ENCODE measurements around the gene ABCB8. TPM values are rescaled to one million over a fixed set of nuclear protein-coding genes. Genes with fewer than 3 reads are reported as not detected.

The ABCB8 gene
- polyA plus RNA-seq, 1 of the 3 experiments (the other 2 are of a cell fraction), result 36.0 TPM

DNA sequence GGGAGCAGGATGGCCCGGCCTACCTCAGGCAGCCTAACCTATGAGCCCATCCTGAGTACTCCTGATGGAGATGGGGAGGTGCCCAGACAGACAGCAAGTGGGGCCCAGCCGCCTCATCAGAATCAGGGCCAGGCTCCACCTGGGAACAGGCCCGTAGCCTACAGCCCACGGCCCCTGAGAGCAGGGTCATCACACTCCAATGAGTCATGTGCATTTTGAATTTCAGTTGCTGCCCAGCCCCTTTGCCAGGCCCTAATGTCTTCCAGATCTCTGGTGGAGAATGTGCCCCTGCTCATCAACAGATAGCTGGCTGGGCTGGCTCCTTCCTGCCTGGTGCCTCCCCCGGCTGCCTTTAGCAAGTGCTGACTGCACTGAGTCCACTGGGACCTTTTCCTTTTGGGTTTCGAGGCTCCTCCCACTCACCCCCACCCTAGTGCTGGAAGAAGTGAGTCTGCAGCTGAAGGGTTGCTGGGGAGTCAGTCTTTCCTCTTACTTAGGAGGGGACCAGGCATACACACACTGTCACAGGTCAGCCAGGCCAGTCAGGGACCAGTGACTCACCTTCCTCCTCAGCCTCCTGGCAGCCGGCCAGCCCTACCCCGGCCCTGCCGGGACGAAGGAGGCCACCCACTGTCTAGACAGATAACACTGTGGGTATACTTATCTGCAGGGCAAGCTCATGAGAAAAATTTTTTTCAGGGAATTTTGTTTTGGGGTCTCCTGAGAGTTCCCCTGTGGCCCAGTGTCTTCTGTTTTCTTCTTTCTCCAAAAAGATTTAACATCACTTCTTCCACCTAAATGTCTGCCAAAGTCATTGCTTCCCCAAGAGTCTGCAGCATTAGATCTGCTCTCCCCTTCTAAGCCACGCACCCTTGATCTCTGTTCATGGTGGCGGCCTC is 10.9 kb downstream of the ABCB8 start:
- peak; percentile 48 for TF ChIP-seq RCOR1 (IDR thresholded peaks at IDR 0.05; ENCODE audit: low read length)
- no peak for TF ChIP-seq MXI1 (IDR thresholded peaks at IDR 0.05; ENCODE audit: low read depth, low read length)
- peak; percentile 83 for TF ChIP-seq JUND (IDR thresholded peaks at IDR 0.05)
- peak; percentile 90 for TF ChIP-seq POLR2AphosphoS5 (IDR thresholded peaks at IDR 0.05; ENCODE audit: low read depth, low read length)
- TF ChIP-seq FOXJ3 (CRISPR knock-in tag; IDR thresholded peaks at IDR 0.05), result 0 out of 2 replicates have a peak, but pooled peaks have one; percentile 19
- peak; percentile 70; the same call in 1 of the 2 replicates for TF ChIP-seq FOXM1 (IDR thresholded peaks at IDR 0.05; ENCODE audit: low read depth)
- TF ChIP-seq, protein P1, sequence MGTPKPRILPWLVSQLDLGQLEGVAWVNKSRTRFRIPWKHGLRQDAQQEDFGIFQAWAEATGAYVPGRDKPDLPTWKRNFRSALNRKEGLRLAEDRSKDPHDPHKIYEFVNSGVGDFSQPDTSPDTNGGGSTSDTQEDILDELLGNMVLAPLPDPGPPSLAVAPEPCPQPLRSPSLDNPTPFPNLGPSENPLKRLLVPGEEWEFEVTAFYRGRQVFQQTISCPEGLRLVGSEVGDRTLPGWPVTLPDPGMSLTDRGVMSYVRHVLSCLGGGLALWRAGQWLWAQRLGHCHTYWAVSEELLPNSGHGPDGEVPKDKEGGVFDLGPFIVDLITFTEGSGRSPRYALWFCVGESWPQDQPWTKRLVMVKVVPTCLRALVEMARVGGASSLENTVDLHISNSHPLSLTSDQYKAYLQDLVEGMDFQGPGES (IDR thresholded peaks at IDR 0.05; ENCODE audit: low read depth, low read length), result no peak
- TF ChIP-seq GATA2 (CRISPR knock-in tag; IDR thresholded peaks at IDR 0.05), result no peak
- peak; percentile 12 for TF ChIP-seq CHD2 (IDR thresholded peaks at IDR 0.05; ENCODE audit: low read length, partially characterized antibody)
- TF ChIP-seq EP300 (IDR thresholded peaks at IDR 0.05; ENCODE audit: borderline replicate concordance in 1 of 2, low read depth in 1 of 2, low read length in 1 of 2), result peak in 1 of 2 experiments; percentile 77; a peak in 1 of 4 replicates
- TF ChIP-seq, protein P2, sequence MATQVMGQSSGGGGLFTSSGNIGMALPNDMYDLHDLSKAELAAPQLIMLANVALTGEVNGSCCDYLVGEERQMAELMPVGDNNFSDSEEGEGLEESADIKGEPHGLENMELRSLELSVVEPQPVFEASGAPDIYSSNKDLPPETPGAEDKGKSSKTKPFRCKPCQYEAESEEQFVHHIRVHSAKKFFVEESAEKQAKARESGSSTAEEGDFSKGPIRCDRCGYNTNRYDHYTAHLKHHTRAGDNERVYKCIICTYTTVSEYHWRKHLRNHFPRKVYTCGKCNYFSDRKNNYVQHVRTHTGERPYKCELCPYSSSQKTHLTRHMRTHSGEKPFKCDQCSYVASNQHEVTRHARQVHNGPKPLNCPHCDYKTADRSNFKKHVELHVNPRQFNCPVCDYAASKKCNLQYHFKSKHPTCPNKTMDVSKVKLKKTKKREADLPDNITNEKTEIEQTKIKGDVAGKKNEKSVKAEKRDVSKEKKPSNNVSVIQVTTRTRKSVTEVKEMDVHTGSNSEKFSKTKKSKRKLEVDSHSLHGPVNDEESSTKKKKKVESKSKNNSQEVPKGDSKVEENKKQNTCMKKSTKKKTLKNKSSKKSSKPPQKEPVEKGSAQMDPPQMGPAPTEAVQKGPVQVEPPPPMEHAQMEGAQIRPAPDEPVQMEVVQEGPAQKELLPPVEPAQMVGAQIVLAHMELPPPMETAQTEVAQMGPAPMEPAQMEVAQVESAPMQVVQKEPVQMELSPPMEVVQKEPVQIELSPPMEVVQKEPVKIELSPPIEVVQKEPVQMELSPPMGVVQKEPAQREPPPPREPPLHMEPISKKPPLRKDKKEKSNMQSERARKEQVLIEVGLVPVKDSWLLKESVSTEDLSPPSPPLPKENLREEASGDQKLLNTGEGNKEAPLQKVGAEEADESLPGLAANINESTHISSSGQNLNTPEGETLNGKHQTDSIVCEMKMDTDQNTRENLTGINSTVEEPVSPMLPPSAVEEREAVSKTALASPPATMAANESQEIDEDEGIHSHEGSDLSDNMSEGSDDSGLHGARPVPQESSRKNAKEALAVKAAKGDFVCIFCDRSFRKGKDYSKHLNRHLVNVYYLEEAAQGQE (IDR thresholded peaks at IDR 0.05; ENCODE audit: low read depth, low read length), result 0 out of 2 replicates have a peak, but pooled peaks have one; percentile 3
- TF ChIP-seq YY1 (IDR thresholded peaks at IDR 0.05; ENCODE audit: low read depth), result 0 out of 2 replicates have a peak, but pooled peaks have one; percentile 7
- no peak for TF ChIP-seq ELF1 (IDR thresholded peaks at IDR 0.05)
- TF ChIP-seq TEAD4 (IDR thresholded peaks at IDR 0.05; ENCODE audit: borderline replicate concordance, insufficient read depth), result peak; percentile 71; the same call in 1 of the 2 replicates
- TF ChIP-seq, protein P3, sequence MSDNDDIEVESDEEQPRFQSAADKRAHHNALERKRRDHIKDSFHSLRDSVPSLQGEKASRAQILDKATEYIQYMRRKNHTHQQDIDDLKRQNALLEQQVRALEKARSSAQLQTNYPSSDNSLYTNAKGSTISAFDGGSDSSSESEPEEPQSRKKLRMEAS (IDR thresholded peaks at IDR 0.05; ENCODE audit: low read depth), result peak; percentile 85; the same call in 1 of the 2 replicates
- peak; percentile 51; the same call in 1 of the 2 replicates for TF ChIP-seq SIN3A (IDR thresholded peaks at IDR 0.05; ENCODE audit: borderline replicate concordance, low read depth, low read length)
- TF ChIP-seq TCF12 (IDR thresholded peaks at IDR 0.05), result peak; percentile 92
- TF ChIP-seq RXRA (IDR thresholded peaks at IDR 0.05; ENCODE audit: borderline replicate concordance, low read depth), result peak; percentile 93; the same call in 1 of the 2 replicates
- TF ChIP-seq RAD21 (IDR thresholded peaks at IDR 0.05; ENCODE audit: low read length), result peak; percentile 23; the same call in 1 of the 2 replicates
- TF ChIP-seq FOSL2 (IDR thresholded peaks at IDR 0.05; ENCODE audit: borderline replicate concordance, low read depth), result peak; percentile 82
- TF ChIP-seq NFIC (IDR thresholded peaks at IDR 0.05; ENCODE audit: borderline replicate concordance), result peak; percentile 99
- TF ChIP-seq SMC3 (IDR thresholded peaks at IDR 0.05; ENCODE audit: low read depth, low read length), result no peak
- TF ChIP-seq, protein P4, sequence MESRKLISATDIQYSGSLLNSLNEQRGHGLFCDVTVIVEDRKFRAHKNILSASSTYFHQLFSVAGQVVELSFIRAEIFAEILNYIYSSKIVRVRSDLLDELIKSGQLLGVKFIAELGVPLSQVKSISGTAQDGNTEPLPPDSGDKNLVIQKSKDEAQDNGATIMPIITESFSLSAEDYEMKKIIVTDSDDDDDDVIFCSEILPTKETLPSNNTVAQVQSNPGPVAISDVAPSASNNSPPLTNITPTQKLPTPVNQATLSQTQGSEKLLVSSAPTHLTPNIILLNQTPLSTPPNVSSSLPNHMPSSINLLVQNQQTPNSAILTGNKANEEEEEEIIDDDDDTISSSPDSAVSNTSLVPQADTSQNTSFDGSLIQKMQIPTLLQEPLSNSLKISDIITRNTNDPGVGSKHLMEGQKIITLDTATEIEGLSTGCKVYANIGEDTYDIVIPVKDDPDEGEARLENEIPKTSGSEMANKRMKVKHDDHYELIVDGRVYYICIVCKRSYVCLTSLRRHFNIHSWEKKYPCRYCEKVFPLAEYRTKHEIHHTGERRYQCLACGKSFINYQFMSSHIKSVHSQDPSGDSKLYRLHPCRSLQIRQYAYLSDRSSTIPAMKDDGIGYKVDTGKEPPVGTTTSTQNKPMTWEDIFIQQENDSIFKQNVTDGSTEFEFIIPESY (IDR thresholded peaks at IDR 0.05; ENCODE audit: borderline replicate concordance, low read depth), result peak; percentile 66; the same call in 1 of the 2 replicates
- Histone ChIP-seq H3K27ac (ENCODE audit: low read depth in 2 of 2, low read length in 1 of 2) (peak overlapping the region; percentile 98), H3F3A (replicated peaks; ENCODE audit: insufficient read depth) (peaks cover 25% of the 10 kb centered on the region), H3K79me2 (ENCODE audit: insufficient read depth) (no peaks in the 10 kb centered on the region; the same call in 1 of the 2 replicates), H3K9me3 (no peaks in the 10 kb centered on the region), H4K20me1 (ENCODE audit: insufficient read depth) (no peaks in the 10 kb centered on the region), H3K9me2 (no peaks in the 10 kb centered on the region), H3K9ac (peak overlapping the region; percentile 73), H3K36me3 (replicated peaks in 1 of 2; ENCODE audit: control insufficient read depth in 1 of 2, insufficient read depth in 2 of 2, low read length in 1 of 2) (peaks cover 12 to 42% of the 10 kb centered on the region in 2 experiments), H3K27me3 (ENCODE audit: insufficient read depth) (no peaks in the 10 kb centered on the region), H3K4me2 (peak overlapping the region; percentile 65), H3K4me3 (ENCODE audit: low read depth in 2 of 2, low read length in 1 of 2) (no peak overlapping the region), H2AFZ (ENCODE audit: low read depth) (no peak overlapping the region), H3K4me1 (ENCODE audit: control insufficient read depth in 1 of 2, insufficient read depth in 2 of 2, low read depth in 1 of 2, low read length in 1 of 2) (peaks cover 25 to 30% of the 10 kb centered on the region in 2 experiments)
- 14% methylated on average over 10 of the region's 12 CpGs for WGBS (ENCODE audit: low lambda C conversion rate)
- ChIA-PET CTCF (interaction anchor here (0.6 to 9.5 kb wide), 18 partner anchors 9 to 103 kb away, joined by 3 to 59 read pairs (median 3); partner anchors contain the start of genes ABCB8, ASIC3 and CDK5), POLR2A (interaction anchor here (0.8 to 2.6 kb wide), 5 partner anchors 9 to 70 kb away, joined by 3 to 12 read pairs (median 4); partner anchors contain the start of genes ABCB8, ASIC3 and FASTK)
- DNase-seq, result peak; percentile 87

Measured in SK-N-SH (cell line).